Kidney (tissue), 14 donors: Measurements from ENCODE around the gene CD40LG. TPM values are rescaled to one million over a fixed set of nuclear protein-coding genes. Genes with fewer than 3 reads are reported as not detected.

Experiments used
- DNase-seq, 5 donors: peaks; one replicate each; pipeline ENCODE4 v3.0.0-alpha.2; 2013 to 2020
- FAIRE-seq: peaks from 2 replicates; lab custom pipeline; 2012; peaks lifted over from hg19 to GRCh38; lab: Jason Lieb, UNC
- H3K27ac ChIP-seq, 2 donors: one replicate each; pipeline ENCODE4 v1.7.0; 2013; ENCODE audit warnings: low read depth in 2 of 2, low read length in 2 of 2, inconsistent platforms in 1 of 2
- H3K27me3 ChIP-seq: one replicate; pipeline ENCODE4 v1.7.1; 2013; ENCODE audit warnings: low read length, inconsistent platforms; ENCODE audit not compliant: control insufficient read depth, insufficient read depth
- H3K36me3 ChIP-seq, 3 donors: one replicate each; pipeline versions ENCODE4 v1.7.0 to v1.7.1; 2013; ENCODE audit warnings: low read length in 3 of 3, control low read depth in 1 of 3, inconsistent platforms in 1 of 3; ENCODE audit not compliant: insufficient read depth in 3 of 3, control insufficient read depth in 2 of 3
- H3K4me1 ChIP-seq, 3 donors: one replicate each; pipeline versions ENCODE4 v1.7.0 to v1.7.1; 2013; ENCODE audit warnings: low read length in 3 of 3, inconsistent platforms in 1 of 3, low read depth in 1 of 3; ENCODE audit not compliant: control insufficient read depth in 2 of 3, insufficient read depth in 2 of 3
- H3K4me3 ChIP-seq, 3 donors: one replicate each; pipeline versions ENCODE4 v1.7.0 to v1.8.1; 2013; ENCODE audit warnings: low read length in 3 of 3, control low read depth in 1 of 3, inconsistent platforms in 1 of 3
- H3K9ac ChIP-seq, 3 donors: one replicate each; pipeline versions ENCODE4 v1.7.0 to v1.7.1; 2013; ENCODE audit warnings: low read length in 3 of 3, control low read depth in 1 of 3, inconsistent platforms in 1 of 3
- H3K9me3 ChIP-seq, 3 donors: one replicate each; pipeline versions ENCODE4 v1.7.0 to v1.7.1; 2013; ENCODE audit warnings: low read length in 3 of 3, control low read depth in 1 of 3, inconsistent platforms in 1 of 3; ENCODE audit not compliant: control insufficient read depth in 2 of 3, insufficient read depth in 1 of 3
- intact Hi-C: fragments of 100-400 bp; cut with DNase I; formaldehyde crosslinking; loops from one replicate; pipeline ENCODE4 v1.11.1; 2022
- polyA plus RNA-seq: library from polyadenylated mRNA; stranded (reverse); fragments of 350-450 nt; fragmentation: Illumina TruSeq; extraction: RNeasy Lipid Tissue Mini Kit (QIAGEN cat#74804); gene quantifications from one replicate; pipeline ENCODE4 v1.2.3, GENCODE V29; 2014; ENCODE audit warnings: low read depth, low replicate concordance; ENCODE audit not compliant: insufficient read depth
- total RNA-seq: library from RNA; stranded (reverse); fragmentation: NEBNext Ultra II Directional; extraction: Animal tissue kit (Norgen Biotek cat#: 25700); gene quantifications from one replicate; pipeline ENCODE4 v1.2.1, GENCODE V29; 2021
- TF ChIP-seq, protein P1 (sequence below): IDR thresholded peaks from 3 replicates; pipeline ENCODE4 v1.5.1; 2012; ENCODE audit warnings: mild to moderate bottlenecking, moderate library complexity, borderline replicate concordance; ENCODE audit not compliant: insufficient read depth; ENCODE audit errors: extremely low read depth
- donor health status: control.
- donor health status: control.
- donor health status: control.
- donor health status: control.
- donor health status: control.
- donor health status: DM: yes; HTN: yes; CAD: no.
- donor health status: Normal renal cell carcinoma (clear cell type).

The CD40LG gene
- total and polyA plus RNA-seq, 2 donors from 2014 or later: 0.22 to 0.85 TPM

DNA sequence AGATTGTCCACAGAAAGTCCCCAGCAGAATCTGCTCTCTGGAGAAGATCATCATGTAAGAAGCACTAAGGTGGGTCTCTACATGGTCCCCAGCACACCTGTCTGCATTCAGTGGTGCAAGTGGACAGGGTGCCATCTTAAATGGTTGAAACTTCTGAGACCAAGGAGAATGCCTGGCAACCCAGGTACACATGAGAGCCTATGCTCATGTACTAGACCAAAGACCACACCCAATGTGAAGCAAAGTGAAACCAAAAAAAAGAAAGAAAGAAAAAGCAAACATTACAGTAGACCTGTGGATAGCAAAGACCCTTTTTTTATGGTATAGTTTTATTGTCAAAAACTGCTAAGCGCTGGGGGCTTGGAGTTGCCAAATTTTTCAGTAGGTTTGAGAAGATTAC, 15.0 kb downstream of the CD40LG start:
- Histone ChIP-seq H3K27me3 (no peaks in the 10 kb centered on the region), H3K36me3 (no peaks in the 10 kb centered on the region), H3K4me3 (no peak overlapping the region), H3K4me1 (no peaks in the 10 kb centered on the region), H3K9ac (no peak overlapping the region), H3K27ac (no peak overlapping the region), H3K9me3 (no peaks in the 10 kb centered on the region)
- FAIRE-seq (no peak), DNase-seq (no peak)
- TF ChIP-seq, protein P1, sequence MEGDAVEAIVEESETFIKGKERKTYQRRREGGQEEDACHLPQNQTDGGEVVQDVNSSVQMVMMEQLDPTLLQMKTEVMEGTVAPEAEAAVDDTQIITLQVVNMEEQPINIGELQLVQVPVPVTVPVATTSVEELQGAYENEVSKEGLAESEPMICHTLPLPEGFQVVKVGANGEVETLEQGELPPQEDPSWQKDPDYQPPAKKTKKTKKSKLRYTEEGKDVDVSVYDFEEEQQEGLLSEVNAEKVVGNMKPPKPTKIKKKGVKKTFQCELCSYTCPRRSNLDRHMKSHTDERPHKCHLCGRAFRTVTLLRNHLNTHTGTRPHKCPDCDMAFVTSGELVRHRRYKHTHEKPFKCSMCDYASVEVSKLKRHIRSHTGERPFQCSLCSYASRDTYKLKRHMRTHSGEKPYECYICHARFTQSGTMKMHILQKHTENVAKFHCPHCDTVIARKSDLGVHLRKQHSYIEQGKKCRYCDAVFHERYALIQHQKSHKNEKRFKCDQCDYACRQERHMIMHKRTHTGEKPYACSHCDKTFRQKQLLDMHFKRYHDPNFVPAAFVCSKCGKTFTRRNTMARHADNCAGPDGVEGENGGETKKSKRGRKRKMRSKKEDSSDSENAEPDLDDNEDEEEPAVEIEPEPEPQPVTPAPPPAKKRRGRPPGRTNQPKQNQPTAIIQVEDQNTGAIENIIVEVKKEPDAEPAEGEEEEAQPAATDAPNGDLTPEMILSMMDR: no peak
- intact Hi-C loops: no loop called here

DNA sequence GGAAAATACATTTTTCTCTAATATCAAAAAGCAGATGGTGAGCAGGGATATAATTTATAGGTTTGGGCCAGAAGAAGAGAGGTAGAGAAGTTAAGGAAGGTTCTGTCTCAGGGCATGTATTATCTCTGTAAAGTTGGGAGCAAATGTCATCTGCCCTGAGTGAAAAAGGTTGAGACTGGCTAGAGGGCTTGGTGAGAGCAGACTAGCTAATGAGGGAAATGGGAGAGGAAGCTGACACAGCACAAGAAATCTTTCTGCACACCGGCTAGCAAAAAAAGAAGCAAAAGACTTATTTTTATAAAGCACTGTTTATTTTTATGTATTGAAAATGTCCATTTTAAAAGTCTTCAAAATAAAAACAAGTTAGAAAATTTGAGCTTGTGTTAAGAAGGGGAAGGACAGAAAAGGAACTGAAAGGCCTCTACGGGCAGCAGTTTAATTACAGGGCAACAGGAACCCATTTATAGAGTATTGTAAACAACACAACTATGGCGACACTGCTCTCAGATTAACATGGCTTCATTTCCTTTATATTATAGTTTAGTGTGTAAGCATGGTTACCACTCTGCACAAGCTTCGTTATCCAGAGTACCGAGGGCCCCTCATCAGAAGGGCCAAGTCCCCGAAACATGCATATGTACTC, 17.4 kb downstream of the CD40LG start:
- no peak overlapping the region for H3K27ac ChIP-seq
- no peaks in the 10 kb centered on the region for H3K36me3 ChIP-seq
- intact Hi-C loops: no loop called here
- DNase-seq: no peak
- H3K9ac ChIP-seq: no peak overlapping the region
- H3K9me3 ChIP-seq: no peaks in the 10 kb centered on the region
- TF ChIP-seq, protein P1: no peak
- no peak overlapping the region for H3K4me3 ChIP-seq
- FAIRE-seq: no peak
- H3K4me1 ChIP-seq: no peaks in the 10 kb centered on the region
- H3K27me3 ChIP-seq: no peaks in the 10 kb centered on the region

DNA sequence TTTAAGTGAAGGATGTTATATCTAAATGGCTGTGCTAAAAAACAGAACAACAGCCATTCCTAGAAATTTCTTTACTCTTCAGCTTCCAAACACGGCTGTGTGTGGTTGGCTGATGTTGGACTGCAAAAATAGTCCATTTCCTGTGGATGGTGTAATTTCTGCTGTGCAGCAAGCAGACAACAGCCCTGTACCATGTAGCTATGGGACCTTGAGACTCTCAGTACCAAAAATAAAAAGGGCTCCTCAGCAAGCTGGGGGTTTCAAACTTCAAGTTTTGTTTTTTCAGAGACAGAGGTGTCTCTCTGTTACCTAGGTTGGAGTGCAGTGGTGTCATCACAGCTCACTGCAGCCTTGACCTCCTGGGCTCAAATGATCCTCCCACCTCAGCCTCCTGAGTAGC, 18.1 kb downstream of the CD40LG start:
- no peak for FAIRE-seq
- no peaks in the 10 kb centered on the region for H3K36me3 ChIP-seq
- no peaks in the 10 kb centered on the region for H3K9me3 ChIP-seq
- H3K27me3 ChIP-seq: no peaks in the 10 kb centered on the region
- no peak for DNase-seq
- H3K9ac ChIP-seq: no peak overlapping the region
- intact Hi-C loops: no loop called here
- H3K4me1 ChIP-seq: no peaks in the 10 kb centered on the region
- no peak overlapping the region for H3K4me3 ChIP-seq
- TF ChIP-seq, protein P1: no peak
- H3K27ac ChIP-seq: no peak overlapping the region
